ENCODE measurements around the gene ZNF367.

- TF ChIP-seq POLR2A (IDR thresholded peaks at IDR 0.05; ENCODE audit: low read length) (no peak), GATA1 (IDR thresholded peaks at IDR 0.05; ENCODE audit: low read depth, low read length) (no peak)
These were observed 19.4 kb downstream of the ZNF367 start for GRCh38 chr9:96398582-96399324.
